GM19193 (cell line): Measurements from ENCODE around the gene C16orf86.

Experiments used
- POLR2A ChIP-seq: IDR thresholded peaks from 4 replicates; pipeline ENCODE4 v1.6.1; 2011; ENCODE audit not compliant: insufficient read depth, insufficient read length; ENCODE audit errors: extremely low read depth

The C16orf86 gene

GRCh38 chr16:67694611-67695010 lies 28.0 kb downstream of the C16orf86 start:
- no peak for TF ChIP-seq POLR2A

DNA sequence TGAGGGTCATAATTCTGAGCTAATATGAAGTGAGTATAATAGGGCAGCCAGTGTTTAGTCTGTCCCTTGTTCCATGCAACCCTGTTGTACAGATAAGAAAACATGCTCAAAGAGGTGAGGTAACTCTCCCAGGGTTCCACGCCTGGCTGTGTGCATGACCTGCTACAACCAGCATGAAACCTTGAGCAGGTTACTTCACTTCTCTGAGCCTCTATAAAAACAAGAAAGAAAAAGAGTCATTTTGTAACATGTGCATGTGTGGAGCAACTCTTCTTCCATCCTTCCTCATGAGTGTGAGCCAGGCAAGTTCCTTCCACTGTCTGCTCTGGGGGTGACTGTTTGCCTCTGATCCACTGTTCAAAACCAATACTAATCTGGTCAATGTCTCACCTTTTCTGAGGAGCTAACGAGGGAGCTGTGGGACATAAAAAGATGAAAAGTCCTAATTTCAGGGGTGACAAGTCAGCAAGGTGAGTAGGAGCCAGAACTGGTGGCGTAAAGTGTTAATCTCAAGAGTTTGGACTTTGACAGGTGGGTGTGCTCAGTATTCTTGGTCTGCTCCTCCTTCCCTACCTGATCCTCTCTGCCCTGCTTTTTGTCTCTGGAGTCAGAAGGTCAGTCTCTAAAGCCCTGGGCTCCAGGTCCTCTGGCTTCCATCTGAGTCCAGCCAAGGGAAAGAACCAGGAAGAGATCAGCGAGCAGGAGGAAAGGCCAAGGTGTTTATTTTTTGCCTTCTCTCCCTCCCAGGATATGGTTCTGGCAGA lies 31.0 kb downstream of the C16orf86 start:
- no peak for TF ChIP-seq POLR2A

GRCh38 chr16:67699265-67699664 lies 32.7 kb downstream of the C16orf86 start:
- TF ChIP-seq POLR2A, result no peak

- TF ChIP-seq POLR2A, result no peak
Measured at GRCh38 chr16:67701420-67701819, 34.8 kb downstream of the C16orf86 start.

GRCh38 chr16:67702130-67702529 lies 35.5 kb downstream of the C16orf86 start:
- TF ChIP-seq POLR2A, result no peak

DNA sequence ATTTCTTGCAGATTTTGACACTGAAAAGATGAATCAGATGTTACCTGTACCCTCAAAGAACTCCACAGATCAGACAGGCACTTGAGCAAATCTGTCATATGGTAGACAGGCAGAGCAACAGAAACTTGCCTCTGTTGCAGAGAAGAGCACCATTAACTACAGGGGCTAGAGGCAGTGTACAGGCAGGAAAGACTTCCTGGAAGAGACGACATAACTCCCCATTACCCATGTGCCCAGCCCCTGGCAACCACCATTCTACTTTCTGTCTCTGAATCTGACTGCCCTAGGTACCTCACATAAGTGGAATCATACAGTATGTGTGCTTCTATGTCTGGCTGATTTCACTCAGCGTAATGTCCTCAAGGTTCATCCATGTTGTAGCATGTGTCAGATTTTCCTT lies 37.0 kb downstream of the C16orf86 start:
- TF ChIP-seq POLR2A, result no peak

- TF ChIP-seq POLR2A, result no peak
Measured at GRCh38 chr16:67704110-67704509, 37.5 kb downstream of the C16orf86 start.

DNA sequence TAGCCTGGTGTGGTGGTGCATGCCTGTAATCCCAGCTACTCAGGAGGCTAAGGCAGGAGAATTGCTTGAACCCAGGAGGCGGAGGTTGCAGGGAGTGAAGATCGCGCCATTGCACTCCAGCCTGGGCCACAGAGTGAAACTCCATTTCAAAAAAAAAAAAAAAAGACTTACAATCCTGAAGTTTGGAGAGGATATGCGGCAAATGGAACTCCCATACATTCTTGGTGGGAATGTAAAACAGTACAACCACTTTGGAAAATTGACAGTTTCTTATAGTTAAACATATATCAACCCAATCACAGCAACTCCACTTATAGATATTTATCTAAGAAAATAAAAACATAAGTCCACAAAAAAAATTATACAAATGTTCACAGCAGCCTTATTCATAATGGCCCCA lies 40.6 kb downstream of the C16orf86 start:
- no peak for TF ChIP-seq POLR2A

GRCh38 chr16:67707790-67708189 lies 41.2 kb downstream of the C16orf86 start:
- no peak for TF ChIP-seq POLR2A

DNA sequence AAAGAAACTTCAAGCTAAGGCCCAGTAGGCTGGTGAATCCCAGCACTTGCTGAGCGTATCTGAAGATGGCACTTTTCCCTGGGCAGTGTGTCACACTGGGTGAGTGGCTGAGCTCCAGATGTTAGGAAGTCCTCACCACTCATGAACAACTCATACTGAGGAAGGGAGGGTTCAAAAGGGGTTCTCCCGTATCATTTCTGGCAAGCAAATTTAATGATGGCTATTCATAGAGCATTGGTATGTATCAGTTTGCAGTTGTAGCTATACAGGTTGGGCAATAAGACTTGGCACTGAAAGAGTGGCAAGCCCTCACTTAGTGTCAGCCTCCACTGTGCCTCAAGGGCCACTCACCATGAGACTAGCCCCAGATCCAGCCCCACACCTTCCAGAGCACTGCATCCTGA lies 41.8 kb downstream of the C16orf86 start:
- TF ChIP-seq POLR2A, result no peak

DNA sequence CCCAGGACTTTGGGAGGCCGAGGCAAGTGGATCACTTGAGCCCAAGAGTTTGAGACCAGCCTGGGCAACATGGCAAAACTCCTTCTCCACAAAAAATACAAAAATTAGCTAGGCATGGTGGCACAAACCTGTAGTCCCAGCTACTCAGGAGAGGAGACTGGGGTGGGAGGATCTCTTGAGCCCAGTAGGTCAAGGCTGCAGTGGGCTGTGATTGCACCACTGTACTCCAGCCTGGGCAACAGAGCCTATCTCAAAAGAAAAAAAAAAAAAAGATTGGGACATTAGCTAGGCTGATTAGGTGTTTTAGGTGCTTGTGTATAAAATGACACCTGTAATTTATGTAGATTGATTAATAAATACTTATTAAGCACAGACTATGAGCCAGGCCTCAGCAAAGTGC lies 42.4 kb downstream of the C16orf86 start:
- no peak for TF ChIP-seq POLR2A

DNA sequence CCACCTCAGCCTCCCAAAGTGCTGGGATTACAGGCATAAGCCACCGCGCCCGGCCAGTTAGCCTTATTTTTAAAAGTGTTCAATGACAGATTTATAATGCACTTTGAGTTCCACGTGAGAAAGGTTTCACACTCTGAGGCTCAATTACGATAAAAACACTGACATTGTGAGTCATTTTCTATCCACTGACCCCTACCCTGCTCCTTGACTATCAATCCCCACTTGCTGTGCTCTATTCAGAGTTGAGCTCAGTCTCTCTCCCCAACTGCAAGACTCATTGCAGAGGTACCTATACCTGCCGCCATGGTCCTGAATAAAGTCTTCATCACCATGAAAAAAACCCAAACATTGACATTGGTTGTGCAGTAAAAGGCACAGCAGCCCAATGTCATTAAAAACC lies 44.0 kb downstream of the C16orf86 start:
- no peak for TF ChIP-seq POLR2A

DNA sequence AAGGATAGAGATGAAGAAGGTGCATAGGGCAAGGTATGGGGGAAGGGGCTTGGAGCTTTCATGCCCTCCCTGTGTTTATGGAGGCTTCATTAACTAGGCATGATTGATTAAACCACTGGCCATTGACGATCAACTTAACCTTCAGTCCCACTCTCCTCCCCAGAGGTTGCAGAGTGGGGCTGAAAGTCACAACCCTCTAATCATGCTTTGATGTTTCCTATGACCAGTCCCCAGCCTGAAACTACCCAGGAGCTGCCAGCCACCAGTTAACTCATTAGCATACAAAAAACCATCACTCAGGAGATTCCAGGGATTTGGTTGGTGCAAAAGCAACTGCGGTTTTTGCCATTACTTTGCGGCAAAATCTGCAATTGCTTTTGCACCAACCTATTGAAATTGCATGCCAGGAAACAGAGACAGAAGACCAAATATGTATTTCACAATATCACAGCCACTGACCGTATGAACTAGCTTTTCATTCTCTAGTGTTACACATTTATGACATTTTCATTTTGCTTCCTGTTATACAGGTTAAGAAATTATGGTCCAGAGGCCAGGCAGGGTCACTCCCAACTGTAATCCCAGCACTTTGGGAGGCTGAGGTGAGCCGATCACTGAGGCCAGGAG lies 47.1 kb downstream of the C16orf86 start:
- no peak for TF ChIP-seq POLR2A

GRCh38 chr16:67714522-67714921 lies 47.9 kb downstream of the C16orf86 start:
- TF ChIP-seq POLR2A, result no peak

- no peak for TF ChIP-seq POLR2A
Measured at GRCh38 chr16:67716097-67716496, 49.5 kb downstream of the C16orf86 start.
